Upper lobe of left lung (tissue), 6 donors: Measurements from ENCODE around the gene NRXN3. TPM values are rescaled to one million over a fixed set of nuclear protein-coding genes. Genes with fewer than 3 reads are reported as not detected.

Experiments used
- ATAC-seq, 2 donors: fragments of 200-7000 bp; cut with Tn5 transposase; one replicate each; pipeline ENCODE4 v1.9.1; 2022; ENCODE audit warnings: mild to moderate bottlenecking in 2 of 2, moderate library complexity in 2 of 2; ENCODE audit not compliant: low FRiP score in 2 of 2
- DNase-seq, 2 donors: peaks; one replicate each; pipeline ENCODE4 v3.0.0-alpha.2; 2019 to 2020
- H3K27ac ChIP-seq, 4 donors: fragments of 200-600 bp; sonication (generic); one replicate each; pipeline ENCODE4 v1.5.1; 2016 to 2019
- H3K27me3 ChIP-seq, 4 donors: fragments of 200-600 bp; sonication (generic); one replicate each; pipeline ENCODE4 v1.5.1; 2017 to 2019
- H3K36me3 ChIP-seq, 4 donors: fragments of 200-600 bp; sonication (generic); one replicate each; pipeline ENCODE4 v1.5.1; 2016 to 2019
- H3K4me1 ChIP-seq, 4 donors: fragments of 200-600 bp; sonication (generic); one replicate each; pipeline ENCODE4 v1.5.1; 2018 to 2019
- H3K4me3 ChIP-seq, 4 donors: fragments of 200-600 bp; sonication (generic); one replicate each; pipeline ENCODE4 v1.5.1; 2017 to 2019; ENCODE audit warnings: mild to moderate bottlenecking in 2 of 4, moderate library complexity in 1 of 4
- H3K9me3 ChIP-seq, 4 donors: fragments of 200-600 bp; sonication (generic); one replicate each; pipeline ENCODE4 v1.5.1; 2018 to 2019
- CTCF ChIP-seq, 6 experiments: fragments of 450-650 bp in 4 of 6; fragments of 200-600 bp in 2 of 6; sonication (generic) in 2 of 6; IDR thresholded peaks; one replicate each; pipeline ENCODE4 v1.5.1; 2016 to 2019; ENCODE audit warnings: antibody characterized with exemption in 6 of 6
- EP300 ChIP-seq, 4 donors: sonication (generic); formaldehyde crosslinking; IDR thresholded peaks; one replicate each; pipeline ENCODE4 v1.5.1; 2017; ENCODE audit warnings: antibody characterized with exemption in 4 of 4, control low read depth in 2 of 4
- POLR2A ChIP-seq, 4 donors: fragments of 450-650 bp; IDR thresholded peaks; one replicate each; pipeline ENCODE4 v1.5.1; 2016 to 2017; ENCODE audit warnings: antibody characterized with exemption in 4 of 4, mild to moderate bottlenecking in 2 of 4
- POLR2AphosphoS5 ChIP-seq, 2 donors: sonication (generic); formaldehyde crosslinking; IDR thresholded peaks; one replicate each; pipeline ENCODE4 v1.5.1; 2017; ENCODE audit warnings: antibody characterized with exemption in 2 of 2
- WGBS, 2 donors: methylation state at CpG; one replicate each; pipeline ENCODE4 v1.1.5; 2017 to 2018; 5-methylcytosine and 5-hydroxymethylcytosine counted together
- total RNA-seq, 6 donors: library from RNA; depleted of rRNA in 4 of 6; stranded (reverse); fragments of >200 nt in 4 of 6; gene quantifications; one replicate each; pipeline versions ENCODE4 v1.1.0 to v1.2.1, GENCODE V29; 2016 to 2021
- donor health status: DM: no; HTN: no; CAD: no; lungs with moderate emphysema.
- donor health status: DM: no; HTN: yes; CAD: no; lungs with severe emphysema.

The NRXN3 gene
- total RNA-seq, 6 donors from 2014 or later = 4.4 to 14.9 (median 7.2) TPM

DNA sequence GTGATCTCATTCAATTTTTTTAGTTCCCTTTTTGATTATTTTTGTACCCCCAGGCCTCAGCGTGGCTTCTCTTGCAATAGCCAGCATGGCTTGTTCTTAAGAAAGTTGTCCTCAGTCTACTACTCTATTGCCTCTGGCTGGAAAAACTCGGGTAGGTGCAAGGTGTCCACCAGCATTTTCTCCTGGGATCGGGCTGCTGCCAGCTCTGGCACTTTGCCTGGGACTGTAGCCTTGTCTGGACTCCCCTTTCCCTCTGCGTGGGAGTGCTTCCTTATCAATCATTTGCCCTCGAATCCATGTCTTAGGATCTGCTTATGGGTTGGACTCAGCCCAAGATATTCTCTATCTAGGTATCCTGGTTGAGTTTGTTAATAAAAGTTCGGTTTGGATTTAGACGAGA lies 1267.8 kb downstream of the NRXN3 start:
- no peak overlapping the region for H3K4me3 ChIP-seq
- no peak overlapping the region for H3K27ac ChIP-seq
- no peaks in the 10 kb centered on the region for H3K27me3 ChIP-seq
- H3K9me3 ChIP-seq = no peaks in the 10 kb centered on the region
- WGBS, 2 donors = 80 to 81% methylated on average over 7 of the region's 7 CpGs
- TF ChIP-seq POLR2A (IDR thresholded peaks at IDR 0.05) = no peak
- DNase-seq = no peak
- no peaks in the 10 kb centered on the region for H3K4me1 ChIP-seq
- no peak for ATAC-seq
- no peaks in the 10 kb centered on the region for H3K36me3 ChIP-seq

DNA sequence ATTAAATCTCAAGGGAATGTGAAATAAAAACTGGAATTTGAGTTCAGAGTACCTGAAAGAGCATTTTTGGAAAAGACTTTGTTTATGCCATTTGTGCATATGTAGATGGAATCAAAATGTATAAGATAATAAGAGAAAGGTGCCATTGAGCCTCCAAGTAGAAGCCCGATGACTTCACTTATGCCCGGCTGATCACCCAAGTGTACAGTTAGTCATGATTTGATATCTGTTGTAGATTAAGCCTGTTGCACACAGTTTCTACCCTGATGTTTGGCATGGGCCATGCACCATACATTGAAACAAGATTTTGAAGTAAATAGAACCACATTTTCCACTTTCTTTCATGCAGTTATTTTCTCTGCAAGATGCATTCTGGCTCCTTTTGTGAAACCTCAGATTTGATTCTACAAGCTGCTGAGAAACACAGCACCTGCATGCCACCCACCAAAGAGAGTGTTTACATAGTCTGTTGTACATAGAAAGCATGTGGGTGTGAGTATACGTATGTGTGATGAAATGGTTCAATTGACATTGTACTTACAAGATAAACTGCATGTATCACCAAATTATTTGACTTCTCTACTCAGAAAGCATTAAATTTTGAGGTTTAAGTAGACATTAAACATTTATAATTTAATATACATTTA lies 1268.6 kb downstream of the NRXN3 start:
- ATAC-seq (no peak), DNase-seq (no peak)
- no peak overlapping the region for H3K4me3 ChIP-seq
- no peak overlapping the region for H3K27ac ChIP-seq
- no peaks in the 10 kb centered on the region for H3K4me1 ChIP-seq
- TF ChIP-seq POLR2AphosphoS5 (IDR thresholded peaks at IDR 0.05) = no peak
- TF ChIP-seq CTCF (IDR thresholded peaks at IDR 0.05) = no peak
- TF ChIP-seq POLR2A (IDR thresholded peaks at IDR 0.05) = no peak
- TF ChIP-seq EP300 (IDR thresholded peaks at IDR 0.05) = no peak
- no peaks in the 10 kb centered on the region for H3K9me3 ChIP-seq
- 83 to 84% methylated on average over 3 of the region's 3 CpGs for WGBS, 2 donors
- H3K27me3 ChIP-seq = no peaks in the 10 kb centered on the region
- H3K36me3 ChIP-seq = no peaks in the 10 kb centered on the region

GRCh38 chr14:79442786-79443185 lies 1272.6 kb downstream of the NRXN3 start:
- Histone ChIP-seq H3K36me3 (no peaks in the 10 kb centered on the region), H3K9me3 (no peaks in the 10 kb centered on the region), H3K27ac (no peak overlapping the region), H3K4me1 (no peaks in the 10 kb centered on the region), H3K4me3 (no peak overlapping the region), H3K27me3 (no peaks in the 10 kb centered on the region)
- DNase-seq = no peak
- no peak for ATAC-seq
- no peak for TF ChIP-seq POLR2AphosphoS5 (IDR thresholded peaks at IDR 0.05)
- TF ChIP-seq CTCF (IDR thresholded peaks at IDR 0.05) = no peak
- TF ChIP-seq POLR2A (IDR thresholded peaks at IDR 0.05) = no peak
- TF ChIP-seq EP300 (IDR thresholded peaks at IDR 0.05) = no peak
- 62 to 72% methylated on average over 5 of the region's 5 CpGs for WGBS, 2 donors

- Histone ChIP-seq H3K36me3 (no peaks in the 10 kb centered on the region), H3K4me3 (no peak overlapping the region), H3K27me3 (no peaks in the 10 kb centered on the region), H3K4me1 (no peaks in the 10 kb centered on the region), H3K27ac (no peak overlapping the region), H3K9me3 (no peaks in the 10 kb centered on the region)
- TF ChIP-seq CTCF (IDR thresholded peaks at IDR 0.05) (no peak), POLR2A (IDR thresholded peaks at IDR 0.05) (no peak), POLR2AphosphoS5 (IDR thresholded peaks at IDR 0.05) (no peak), EP300 (IDR thresholded peaks at IDR 0.05) (no peak)
- DNase-seq (no peak), ATAC-seq (no peak)
Observed at GRCh38 chr14:79443602-79444001, 1273.4 kb downstream of the NRXN3 start.

DNA sequence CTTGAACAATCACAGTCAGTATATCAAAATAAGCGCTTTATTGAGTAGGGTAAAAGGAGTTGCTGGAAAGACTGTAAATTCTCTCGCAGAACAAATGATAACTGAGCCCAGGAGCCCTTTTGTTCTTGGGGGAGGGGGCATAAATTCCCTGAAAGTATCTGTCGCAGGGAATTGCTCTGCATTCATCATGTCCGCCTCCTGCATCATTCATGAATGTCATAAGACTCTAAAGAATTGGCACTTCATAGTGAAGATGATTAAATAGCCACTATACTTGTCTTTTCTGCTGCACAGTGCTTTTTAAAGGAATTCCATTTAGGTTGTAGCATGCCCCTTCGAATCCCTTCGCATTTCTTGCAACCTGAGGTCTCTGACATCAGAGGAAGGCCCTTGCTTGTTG lies 1278.8 kb downstream of the NRXN3 start:
- DNase-seq = no peak
- no peak overlapping the region for H3K27ac ChIP-seq
- TF ChIP-seq EP300 (IDR thresholded peaks at IDR 0.05) (no peak), CTCF (IDR thresholded peaks at IDR 0.05) (no peak), POLR2A (IDR thresholded peaks at IDR 0.05) (no peak)
- H3K9me3 ChIP-seq = no peaks in the 10 kb centered on the region
- ATAC-seq = no peak
- 84 to 87% methylated on average over 6 of the region's 6 CpGs for WGBS, 2 donors
- no peak overlapping the region for H3K4me3 ChIP-seq
- no peaks in the 10 kb centered on the region for H3K4me1 ChIP-seq
- no peaks in the 10 kb centered on the region for H3K36me3 ChIP-seq
- no peaks in the 10 kb centered on the region for H3K27me3 ChIP-seq
